GM12891 (cell line): ENCODE results near the gene GPC5.

Source experiments
- POLR2A ChIP-seq: IDR thresholded peaks from 2 replicates; pipeline ENCODE4 v1.6.1; 2011; ENCODE audit warnings: low read depth, low read length, control low read depth
- POLR2AphosphoS5 ChIP-seq: IDR thresholded peaks from 2 replicates; pipeline ENCODE4 v1.6.1; 2011; ENCODE audit warnings: low read depth, low read length, control low read depth
- SPI1 ChIP-seq: IDR thresholded peaks from 2 replicates; pipeline ENCODE4 v1.6.1; 2011; ENCODE audit warnings: low read depth, low read length, control low read depth
- TAF1 ChIP-seq: IDR thresholded peaks from 2 replicates; pipeline ENCODE4 v1.6.1; 2011; ENCODE audit warnings: low read depth, low read length, control low read depth

DNA sequence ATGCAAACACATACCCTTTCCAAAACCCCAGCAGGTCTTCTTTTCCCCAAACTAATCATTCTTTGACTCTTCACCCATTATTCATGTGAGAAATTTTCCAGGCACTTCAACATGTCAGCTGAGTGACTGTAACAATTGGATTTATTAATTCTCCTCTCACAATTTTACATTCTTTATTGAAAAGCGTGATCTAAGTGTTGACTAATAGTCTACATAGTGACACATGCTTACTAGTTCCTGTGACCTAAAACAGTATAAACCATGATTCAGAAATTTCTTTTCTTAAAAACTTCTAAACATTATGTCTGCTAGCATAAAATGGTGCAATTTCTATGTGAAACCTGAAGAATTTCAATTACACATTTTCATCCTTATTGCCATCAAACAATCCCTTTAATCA, 532.3 kb downstream of the GPC5 start:
- no peak for TF ChIP-seq POLR2AphosphoS5
- no peak for TF ChIP-seq TAF1
- no peak for TF ChIP-seq POLR2A
- no peak for TF ChIP-seq SPI1
